Measurements from ENCODE around the gene GRK4. TPM values are rescaled to one million over a fixed set of nuclear protein-coding genes. Genes with fewer than 3 reads are reported as not detected.

GRK4 gene
- total and polyA plus RNA-seq, 2 donors (not counting 1 experiment from before 2014, with no cell fraction given), result 0.73 to 2.3 TPM

- H3K4me3 Mint-ChIP-seq, result no peak overlapping the region
- H2AFZ ChIP-seq (ENCODE audit: insufficient read depth, low read depth, low read length, poor library complexity, severe bottlenecking), result no peak overlapping the region
Measured at GRCh38 chr4:2977211-2978088, 14.1 kb downstream of the GRK4 start.

More at GRCh38 chr4:2977211-2978088, 14.1 kb downstream of the GRK4 start:
- 95% methylated on average over 11 of the region's 14 CpGs for WGBS (ENCODE audit: insufficient coverage)
- Histone ChIP-seq H3K36me3 (replicated peaks in 1 of 2; ENCODE audit: control extremely low read depth in 1 of 2, control insufficient read depth in 1 of 2, extremely low read depth in 1 of 2, insufficient read depth in 2 of 2, low read length in 1 of 2) (no peaks in the 10 kb centered on the region), H3K9me3 (ENCODE audit: control extremely low read depth in 1 of 3, control insufficient read depth in 2 of 3, insufficient read depth in 1 of 3, low read length in 2 of 3) (peaks cover 0 to 25% (median 16%) of the 10 kb centered on the region in 3 donors), H4K20me1 (ENCODE audit: control insufficient read depth, insufficient read depth, low read length, poor library complexity, severe bottlenecking) (no peaks in the 10 kb centered on the region), H3K27ac (ENCODE audit: low read length in 2 of 2) (no peak overlapping the region), H3K9ac (ENCODE audit: low read length) (no peak overlapping the region), H3K27me3 (replicated peaks in 1 of 4; ENCODE audit: control extremely low read depth in 1 of 4, control insufficient read depth in 3 of 4, insufficient read depth in 4 of 4, low read length in 3 of 4) (peaks cover 0 to 2% (median 0%) of the 10 kb centered on the region in 4 experiments), H3K4me2 (replicated peaks; ENCODE audit: low read depth, low read length, poor library complexity, severe bottlenecking) (no peak overlapping the region), H3K4me1 (ENCODE audit: control insufficient read depth in 2 of 2, insufficient read depth in 2 of 2, low read length in 2 of 2) (peaks cover 0 to 2% of the 10 kb centered on the region in 2 donors), H3K79me2 (ENCODE audit: control insufficient read depth, insufficient read depth, low read length) (no peaks in the 10 kb centered on the region), H3K4me3 (ENCODE audit: control extremely low read depth in 1 of 5, extremely low read depth in 1 of 5, insufficient read depth in 1 of 5, low read depth in 2 of 5, low read length in 4 of 5) (no peak overlapping the region)
- ChIA-PET POLR2A (no interaction called here), CTCF (interaction anchor here (0.6 to 5.0 kb wide), 21 partner anchors 9 to 689 kb away, joined by 3 to 38 read pairs (median 4); partner anchors contain the start of genes GRK4 and NOP14)
- intact Hi-C loops (cut with micrococcal nuclease), result loop anchor here (1.0 kb wide), 1 partner anchor 60 kb away; no protein-coding TSS in a partner anchor
- H3K27ac Mint-ChIP-seq, result no peak overlapping the region
- no peak for DNase-seq
- no peak for ATAC-seq (ENCODE audit: low read depth)
- no peaks in the 10 kb centered on the region for H3K27me3 Mint-ChIP-seq
- peaks cover 1% of the 10 kb centered on the region for H3K4me1 Mint-ChIP-seq
- TF ChIP-seq, protein P1, sequence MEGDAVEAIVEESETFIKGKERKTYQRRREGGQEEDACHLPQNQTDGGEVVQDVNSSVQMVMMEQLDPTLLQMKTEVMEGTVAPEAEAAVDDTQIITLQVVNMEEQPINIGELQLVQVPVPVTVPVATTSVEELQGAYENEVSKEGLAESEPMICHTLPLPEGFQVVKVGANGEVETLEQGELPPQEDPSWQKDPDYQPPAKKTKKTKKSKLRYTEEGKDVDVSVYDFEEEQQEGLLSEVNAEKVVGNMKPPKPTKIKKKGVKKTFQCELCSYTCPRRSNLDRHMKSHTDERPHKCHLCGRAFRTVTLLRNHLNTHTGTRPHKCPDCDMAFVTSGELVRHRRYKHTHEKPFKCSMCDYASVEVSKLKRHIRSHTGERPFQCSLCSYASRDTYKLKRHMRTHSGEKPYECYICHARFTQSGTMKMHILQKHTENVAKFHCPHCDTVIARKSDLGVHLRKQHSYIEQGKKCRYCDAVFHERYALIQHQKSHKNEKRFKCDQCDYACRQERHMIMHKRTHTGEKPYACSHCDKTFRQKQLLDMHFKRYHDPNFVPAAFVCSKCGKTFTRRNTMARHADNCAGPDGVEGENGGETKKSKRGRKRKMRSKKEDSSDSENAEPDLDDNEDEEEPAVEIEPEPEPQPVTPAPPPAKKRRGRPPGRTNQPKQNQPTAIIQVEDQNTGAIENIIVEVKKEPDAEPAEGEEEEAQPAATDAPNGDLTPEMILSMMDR (IDR thresholded peaks at IDR 0.05), result no peak
- TF ChIP-seq EZH2 (IDR thresholded peaks at IDR 0.05; ENCODE audit: borderline replicate concordance, insufficient read depth, low read depth, low read length, poor library complexity, severe bottlenecking), result no peak
- H3K9me3 Mint-ChIP-seq (ENCODE audit: insufficient read depth), result no peaks in the 10 kb centered on the region
